Measurements from ENCODE around the gene PSMC3. TPM values are rescaled to one million over a fixed set of nuclear protein-coding genes. Genes with fewer than 3 reads are reported as not detected.

The PSMC3 gene
- total and polyA plus RNA-seq, 2 of the 13 experiments (the other 11 are each of a cell fraction or from before 2014, with no cell fraction given), result 75.8 to 214 TPM

DNA sequence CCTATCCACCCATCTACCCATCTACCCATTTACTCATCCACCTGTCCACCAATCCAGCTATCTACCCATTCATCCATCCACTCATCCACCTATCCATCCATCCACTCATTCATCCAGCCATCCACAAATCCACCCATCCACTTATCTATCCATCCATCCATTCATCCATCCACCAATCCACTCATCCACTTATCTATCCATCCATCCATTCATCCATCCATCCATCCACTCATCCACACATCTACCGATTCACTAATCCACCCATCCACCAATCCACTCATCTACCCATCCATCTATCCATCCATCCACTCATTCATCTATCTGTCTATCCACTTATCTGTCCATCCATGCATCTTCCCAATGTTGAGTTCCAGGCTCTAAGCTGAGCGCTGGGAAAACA is 46.2 kb downstream of the PSMC3 start:
- BruUV-seq (replicated peaks), result no TSS peak
- POLR2A ChIA-PET, result no interaction called here
- Histone ChIP-seq H2AFZ (ENCODE audit: low read length) (no peak overlapping the region), H4K20me1 (ENCODE audit: insufficient read depth, low read length) (no peaks in the 10 kb centered on the region), H3K27ac (ENCODE audit: extremely low read length, insufficient read depth, low read length) (no peak overlapping the region), H3K4me1 (ENCODE audit: insufficient read depth, low read length) (peaks cover 12% of the 10 kb centered on the region; the same call in 1 of the 2 replicates), H3K36me3 (replicated peaks in 1 of 2; ENCODE audit: control insufficient read depth in 1 of 2, insufficient read depth in 2 of 2, low read length in 2 of 2) (no peaks in the 10 kb centered on the region), H3K27me3 (ENCODE audit: control insufficient read depth in 1 of 2, insufficient read depth in 2 of 2, low read length in 2 of 2) (peaks cover 0 to 9% of the 10 kb centered on the region in 2 experiments; a peak in 2 of 5 replicates), H3K4me2 (ENCODE audit: low read depth, low read length) (no peak overlapping the region), H3K9ac (ENCODE audit: insufficient read depth, low read depth, low read length) (no peak overlapping the region), H3K4me3 (replicated peaks in 1 of 3; ENCODE audit: insufficient read depth in 1 of 3, low read depth in 2 of 3, low read length in 3 of 3) (no peak overlapping the region), H3K9me3 (ENCODE audit: low read length) (no peaks in the 10 kb centered on the region), H3K79me2 (ENCODE audit: insufficient read depth, low read length) (no peaks in the 10 kb centered on the region)
- intact Hi-C loops (cut with micrococcal nuclease; ENCODE audit: unreplicated experiment) (no loop called here), in situ Hi-C loops (cut with HindIII; ENCODE audit: extremely low pct_ligation_motif_present, low pct_unique_long_range_greater_than_20kb) (no loop called here)
- 18% methylated on average over 2 of the region's 2 CpGs for WGBS (ENCODE audit: low lambda C conversion rate)
- no peak for FAIRE-seq
- ATAC-seq, result no peak
- CTCF ChIA-PET (ENCODE audit: low intra/inter-chr PET ratio, low total read pairs), result no interaction called here
- no peak for DNase-seq (ENCODE audit: low spot score)
- TF ChIP-seq FOXK2 (IDR thresholded peaks at IDR 0.05), result 0 out of 2 replicates have a peak, but pooled peaks have one; percentile 23
- no peak for TF ChIP-seq ZKSCAN5 (CRISPR knock-in tag; IDR thresholded peaks at IDR 0.05)

DNA sequence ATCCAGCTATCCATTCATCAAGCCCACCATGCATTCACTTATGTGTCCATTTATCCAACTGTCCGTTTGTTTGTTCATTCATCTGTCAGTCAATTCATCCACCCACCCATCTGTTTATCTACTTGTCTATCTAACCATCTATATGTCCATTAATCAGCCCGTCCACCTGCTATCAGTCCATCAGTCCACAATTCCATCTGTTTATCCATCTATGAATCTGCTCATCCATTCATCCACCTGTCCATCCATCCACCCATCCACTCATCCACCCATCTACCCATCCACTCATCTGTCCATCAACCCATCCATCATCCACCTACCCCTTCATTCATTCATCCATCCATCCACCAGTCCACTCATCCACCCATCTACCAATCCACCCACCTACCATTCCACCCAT is 46.9 kb downstream of the PSMC3 start:
- ChIA-PET CTCF (ENCODE audit: low intra/inter-chr PET ratio, low total read pairs) (no interaction called here), POLR2A (no interaction called here)
- no peak overlapping the region for H3K27ac ChIP-seq (ENCODE audit: extremely low read length, insufficient read depth, low read length)
- ATAC-seq (no peak), DNase-seq (ENCODE audit: low spot score) (no peak), FAIRE-seq (no peak)
- H3K27me3 ChIP-seq (ENCODE audit: control insufficient read depth in 1 of 2, insufficient read depth in 2 of 2, low read length in 2 of 2), result peaks cover 1 to 11% of the 10 kb centered on the region in 2 experiments; a peak in 2 of 5 replicates
- intact Hi-C loops (cut with micrococcal nuclease; ENCODE audit: unreplicated experiment), result no loop called here
- TF ChIP-seq, protein P1, sequence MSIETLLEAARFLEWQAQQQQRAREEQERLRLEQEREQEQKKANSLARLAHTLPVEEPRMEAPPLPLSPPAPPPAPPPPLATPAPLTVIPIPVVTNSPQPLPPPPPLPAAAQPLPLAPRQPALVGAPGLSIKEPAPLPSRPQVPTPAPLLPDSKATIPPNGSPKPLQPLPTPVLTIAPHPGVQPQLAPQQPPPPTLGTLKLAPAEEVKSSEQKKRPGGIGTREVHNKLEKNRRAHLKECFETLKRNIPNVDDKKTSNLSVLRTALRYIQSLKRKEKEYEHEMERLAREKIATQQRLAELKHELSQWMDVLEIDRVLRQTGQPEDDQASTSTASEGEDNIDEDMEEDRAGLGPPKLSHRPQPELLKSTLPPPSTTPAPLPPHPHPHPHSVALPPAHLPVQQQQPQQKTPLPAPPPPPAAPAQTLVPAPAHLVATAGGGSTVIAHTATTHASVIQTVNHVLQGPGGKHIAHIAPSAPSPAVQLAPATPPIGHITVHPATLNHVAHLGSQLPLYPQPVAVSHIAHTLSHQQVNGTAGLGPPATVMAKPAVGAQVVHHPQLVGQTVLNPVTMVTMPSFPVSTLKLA (IDR thresholded peaks at IDR 0.05), result peak; percentile 27; the same call in 1 of the 2 replicates
- TF ChIP-seq HNRNPL (IDR thresholded peaks at IDR 0.05; ENCODE audit: low read depth, low read length), result no peak
- no peaks in the 10 kb centered on the region for H4K20me1 ChIP-seq (ENCODE audit: insufficient read depth, low read length)
- no peak overlapping the region for H3K4me2 ChIP-seq (ENCODE audit: low read depth, low read length)
- H3K4me1 ChIP-seq (ENCODE audit: insufficient read depth, low read length), result peaks cover 12% of the 10 kb centered on the region; the same call in 1 of the 2 replicates
- in situ Hi-C loops (cut with HindIII; ENCODE audit: extremely low pct_ligation_motif_present, low pct_unique_long_range_greater_than_20kb), result loop anchor here (10.0 kb wide), 1 partner anchor 75 kb away; no protein-coding TSS in a partner anchor
- 4% methylated on average over 2 of the region's 2 CpGs for WGBS (ENCODE audit: low lambda C conversion rate)
- no peaks in the 10 kb centered on the region for H3K79me2 ChIP-seq (ENCODE audit: insufficient read depth, low read length)
- H3K36me3 ChIP-seq (replicated peaks in 1 of 2; ENCODE audit: control insufficient read depth in 1 of 2, insufficient read depth in 2 of 2, low read length in 2 of 2), result no peaks in the 10 kb centered on the region
- H2AFZ ChIP-seq (ENCODE audit: low read length), result no peak overlapping the region
- no peaks in the 10 kb centered on the region for H3K9me3 ChIP-seq (ENCODE audit: low read length)
- BruUV-seq (replicated peaks), result no TSS peak
- H3K9ac ChIP-seq (ENCODE audit: insufficient read depth, low read depth, low read length), result no peak overlapping the region
- H3K4me3 ChIP-seq (replicated peaks in 1 of 3; ENCODE audit: insufficient read depth in 1 of 3, low read depth in 2 of 3, low read length in 3 of 3), result no peak overlapping the region
